PC-3 (cell line): Measurements from ENCODE around the gene SNRNP35. TPM values are rescaled to one million over a fixed set of nuclear protein-coding genes. Genes with fewer than 3 reads are reported as not detected.
A peak's percentile ranks its signal among the peaks of the same experiment; 100 is the strongest.

Source experiments
- ATAC-seq: fragments of 200-7000 bp; cut with Tn5 transposase; 2 replicates; pipeline ENCODE4 v1.9.1; 2020; ENCODE audit warnings: mild to moderate bottlenecking, moderate library complexity
- BruUV-seq: library from RNA; stranded (reverse); fragments of 400-500 nt; replicated peaks from 2 replicates; lab custom pipeline; 2021; lab: Mats Ljungman, UMichigan
- CTCF ChIA-PET: fragments of 300-600 bp; sonication (Branson Sonifier 250); formaldehyde crosslinking; loops from one replicate; lab custom pipeline; 2022; ENCODE audit warnings: antibody characterized with exemption; lab: Charles Lee
- POLR2A ChIA-PET: fragments of 300-600 bp; sonication (Branson Sonifier 250); formaldehyde crosslinking; loops from one replicate; lab custom pipeline; 2022; ENCODE audit warnings: antibody characterized with exemption; ENCODE audit not compliant: unreplicated experiment; lab: Charles Lee
- DNase-seq: peaks from one replicate; pipeline ENCODE4 v3.0.0-alpha.2; 2015
- H2AFZ ChIP-seq: fragments of 300-600 bp; sonication (generic); 2 replicates; pipeline ENCODE4 v1.6.0; 2016; ENCODE audit warnings: antibody characterized with exemption, low read length
- H3F3A ChIP-seq: fragments of 300-600 bp; sonication (generic); one replicate; pipeline ENCODE4 v1.6.0; 2017; ENCODE audit warnings: antibody characterized with exemption, low read length, control low read depth, mild to moderate bottlenecking; ENCODE audit not compliant: unreplicated experiment
- H3K27ac ChIP-seq: fragments of 300-600 bp; sonication (generic); 2 replicates; pipeline ENCODE4 v1.5.1; 2016; ENCODE audit warnings: mild to moderate bottlenecking, low read length
- H3K27me3 ChIP-seq: fragments of 300-600 bp; sonication (generic); 2 replicates; pipeline ENCODE4 v1.6.1; 2016; ENCODE audit warnings: low read length, mixed read lengths
- H3K36me3 ChIP-seq: fragments of 300-600 bp; sonication (generic); 2 replicates; pipeline ENCODE4 v1.6.1; 2016; ENCODE audit warnings: low read depth, mixed run types, low read length, mixed read lengths
- H3K4me1 ChIP-seq: fragments of 300-600 bp; sonication (generic); 2 replicates; pipeline ENCODE4 v1.5.1; 2016; ENCODE audit warnings: low read length; ENCODE audit not compliant: insufficient read depth
- H3K4me2 ChIP-seq: fragments of 300-600 bp; sonication (generic); 2 replicates; pipeline ENCODE4 v1.6.0; 2016; ENCODE audit warnings: low read length
- H3K4me3 ChIP-seq: fragments of 300-600 bp; sonication (generic); 2 replicates; pipeline ENCODE4 v1.5.1; 2016; ENCODE audit warnings: mild to moderate bottlenecking, low read length, mixed read lengths
- H3K79me2 ChIP-seq: fragments of 300-600 bp; sonication (generic); 2 replicates; pipeline ENCODE4 v1.6.1; 2017; ENCODE audit warnings: low read length, mixed read lengths
- H3K9ac ChIP-seq: fragments of 300-600 bp; sonication (generic); 2 replicates; pipeline ENCODE4 v1.6.0; 2016; ENCODE audit warnings: mild to moderate bottlenecking, low read length
- H3K9me2 ChIP-seq: fragments of 300-600 bp; sonication (generic); replicated peaks from 2 replicates; pipeline ENCODE4 v1.6.1; 2016; ENCODE audit warnings: mixed run types, low read length, mixed read lengths
- H3K9me3 ChIP-seq: fragments of 300-600 bp; sonication (generic); 2 replicates; pipeline ENCODE4 v1.6.1; 2016; ENCODE audit warnings: low read length, mixed read lengths
- H4K20me1 ChIP-seq: fragments of 300-600 bp; sonication (generic); 2 replicates; pipeline ENCODE4 v1.6.1; 2016; ENCODE audit warnings: low read length, mixed read lengths
- EZH2 ChIP-seq: fragments of 300-600 bp; sonication (generic); IDR thresholded peaks from one replicate; pipeline ENCODE4 v1.6.1; 2017; ENCODE audit warnings: antibody characterized with exemption, mild to moderate bottlenecking, low read length; ENCODE audit not compliant: unreplicated experiment
- EZH2phosphoT487 ChIP-seq: fragments of 300-600 bp; sonication (generic); IDR thresholded peaks from 2 replicates; pipeline ENCODE4 v1.6.1; 2018; ENCODE audit warnings: mild to moderate bottlenecking, antibody characterized with exemption, low read length, borderline replicate concordance
- intact Hi-C: fragments of 100-400 bp; cut with micrococcal nuclease; formaldehyde crosslinking; loops from 2 replicates; pipeline ENCODE4 v1.9.0; 2023
- total RNA-seq: library from RNA; depleted of rRNA; stranded (reverse); fragments of >200 nt; gene quantifications from 2 replicates; pipeline ENCODE4 v1.2.3, GENCODE V29; 2014
- TF ChIP-seq, protein P1 (sequence below): fragments of 300-600 bp; sonication (generic); conservative IDR thresholded peaks from 2 replicates; pipeline ENCODE4 v1.5.1; 2017; ENCODE audit warnings: antibody characterized with exemption, low read depth, mild to moderate bottlenecking, low read length

The SNRNP35 gene
- total RNA-seq, 1 experiment from 2014 or later: 15.9 TPM

DNA sequence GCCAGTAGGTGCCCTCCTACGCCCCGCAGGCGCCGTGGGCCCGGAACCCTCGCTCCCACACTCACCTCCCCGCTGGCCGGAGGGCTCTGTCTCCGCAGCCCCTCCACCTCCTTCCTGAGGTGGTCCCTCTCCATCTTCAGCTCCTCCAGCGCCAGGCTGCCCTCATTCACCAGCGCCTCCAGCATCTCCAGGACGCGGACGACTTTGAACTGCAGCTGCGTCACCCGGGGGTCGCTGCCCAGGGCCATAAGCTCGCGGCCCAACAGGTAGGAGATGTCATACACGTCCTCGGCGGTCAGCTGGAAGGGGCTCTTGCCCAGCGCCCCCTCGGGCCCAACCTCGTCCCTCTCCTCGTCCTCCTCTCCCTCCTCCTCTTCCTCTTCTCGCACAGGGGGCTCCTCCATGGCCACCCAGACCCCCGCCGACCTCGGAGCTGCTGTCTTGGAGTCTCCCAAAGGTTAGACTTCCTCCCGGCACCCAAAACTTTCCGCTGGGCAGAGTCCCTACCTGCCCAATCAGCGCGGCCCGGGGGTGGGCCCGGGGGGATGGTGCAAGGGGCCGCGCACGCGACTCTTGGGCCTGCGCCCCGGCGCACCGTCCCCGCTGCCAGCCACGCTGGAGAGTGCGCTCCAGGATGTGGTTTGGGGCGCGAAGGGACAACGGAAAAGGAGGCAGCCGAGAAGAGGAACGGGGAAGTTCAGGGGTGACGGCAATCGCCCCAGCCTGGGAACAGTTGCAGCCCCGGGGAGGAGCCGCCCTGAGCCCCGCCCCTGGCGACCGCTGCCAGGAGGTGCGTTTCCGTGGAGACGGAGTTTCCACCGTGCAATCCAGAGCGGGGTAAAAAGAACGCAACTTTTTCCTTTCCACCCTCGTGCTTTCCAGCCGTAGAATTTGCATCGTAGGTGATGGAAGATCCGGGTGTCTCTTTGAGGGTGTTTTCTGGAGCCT lies 21.6 kb upstream of the SNRNP35 start, which contains the start of gene RILPL2:
Gene RILPL2 (minus strand): TSS at position 668 of the 948 bp plus-strand sequence. CDS start 264 bp downstream, at position 404.
- DNase-seq (peak; percentile 64), ATAC-seq (peak; percentile 98)
- intact Hi-C loops: no loop called here
- Histone ChIP-seq H3K4me1 (peaks cover 6% of the 10 kb centered on the region; the same call in 1 of the 2 replicates), H3F3A (no peaks in the 10 kb centered on the region), H3K9me2 (no peaks in the 10 kb centered on the region), H3K36me3 (no peaks in the 10 kb centered on the region), H4K20me1 (no peaks in the 10 kb centered on the region), H3K4me2 (peak within 1 kb of the TSS; percentile 97), H2AFZ (peak within 1 kb of the TSS; percentile 100), H3K9ac (peak within 1 kb of the TSS; percentile 23), H3K9me3 (no peaks in the 10 kb centered on the region), H3K27me3 (no peaks in the 10 kb centered on the region), H3K79me2 (peaks cover 9% of the 10 kb centered on the region), H3K27ac (no peak within 1 kb of the TSS), H3K4me3 (peak within 1 kb of the TSS; percentile 93)
- ChIA-PET POLR2A (no interaction called here), CTCF (no interaction called here)
- BruUV-seq: TSS peak; percentile 70
- TF ChIP-seq EZH2: no peak
- TF ChIP-seq, protein P1, sequence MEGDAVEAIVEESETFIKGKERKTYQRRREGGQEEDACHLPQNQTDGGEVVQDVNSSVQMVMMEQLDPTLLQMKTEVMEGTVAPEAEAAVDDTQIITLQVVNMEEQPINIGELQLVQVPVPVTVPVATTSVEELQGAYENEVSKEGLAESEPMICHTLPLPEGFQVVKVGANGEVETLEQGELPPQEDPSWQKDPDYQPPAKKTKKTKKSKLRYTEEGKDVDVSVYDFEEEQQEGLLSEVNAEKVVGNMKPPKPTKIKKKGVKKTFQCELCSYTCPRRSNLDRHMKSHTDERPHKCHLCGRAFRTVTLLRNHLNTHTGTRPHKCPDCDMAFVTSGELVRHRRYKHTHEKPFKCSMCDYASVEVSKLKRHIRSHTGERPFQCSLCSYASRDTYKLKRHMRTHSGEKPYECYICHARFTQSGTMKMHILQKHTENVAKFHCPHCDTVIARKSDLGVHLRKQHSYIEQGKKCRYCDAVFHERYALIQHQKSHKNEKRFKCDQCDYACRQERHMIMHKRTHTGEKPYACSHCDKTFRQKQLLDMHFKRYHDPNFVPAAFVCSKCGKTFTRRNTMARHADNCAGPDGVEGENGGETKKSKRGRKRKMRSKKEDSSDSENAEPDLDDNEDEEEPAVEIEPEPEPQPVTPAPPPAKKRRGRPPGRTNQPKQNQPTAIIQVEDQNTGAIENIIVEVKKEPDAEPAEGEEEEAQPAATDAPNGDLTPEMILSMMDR: peak; percentile 9; the same call in 1 of the 2 replicates
- no peak for TF ChIP-seq EZH2phosphoT487

DNA sequence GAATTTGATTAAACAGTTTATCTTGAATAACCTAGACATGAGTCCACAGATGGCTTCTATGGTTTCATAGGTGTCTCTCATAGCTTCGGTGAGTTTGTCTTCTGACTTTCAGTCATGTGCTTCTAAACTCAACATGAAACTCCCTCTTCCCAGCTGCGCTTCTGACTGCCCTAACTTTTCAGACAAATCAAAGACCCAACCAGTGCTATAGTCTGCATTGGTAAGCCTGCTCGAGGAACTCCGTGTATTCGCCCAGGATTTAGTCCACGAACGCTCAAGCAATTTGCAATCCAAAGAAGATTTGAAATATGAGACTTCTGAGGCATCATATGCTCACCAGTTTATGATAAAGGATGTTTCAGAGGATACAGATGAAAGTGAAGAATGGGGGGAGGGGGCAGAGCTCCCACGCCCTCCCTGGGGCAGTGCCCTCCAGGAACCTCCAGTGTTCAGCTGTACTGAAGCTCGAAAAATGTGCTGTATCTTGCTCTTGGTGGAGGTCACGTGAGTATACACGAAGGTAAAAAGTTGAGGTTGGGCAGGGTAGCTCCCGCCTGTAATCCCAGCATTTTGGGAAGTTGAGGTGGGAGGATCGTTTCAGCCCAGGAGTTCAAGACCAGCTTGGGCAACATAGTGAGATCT lies 16.3 kb upstream of the SNRNP35 start:
- Histone ChIP-seq H3K9me3 (no peaks in the 10 kb centered on the region), H3K27ac (no peak overlapping the region), H3K4me2 (no peak overlapping the region), H3K27me3 (no peaks in the 10 kb centered on the region), H3K79me2 (no peaks in the 10 kb centered on the region), H3K9me2 (no peaks in the 10 kb centered on the region), H3K9ac (no peak overlapping the region), H3K4me3 (no peak overlapping the region), H3K4me1 (peaks cover 12% of the 10 kb centered on the region; the same call in 1 of the 2 replicates), H2AFZ (no peak overlapping the region), H3K36me3 (no peaks in the 10 kb centered on the region), H3F3A (no peaks in the 10 kb centered on the region), H4K20me1 (no peaks in the 10 kb centered on the region)
- TF ChIP-seq, protein P1: no peak
- TF ChIP-seq EZH2 (no peak), EZH2phosphoT487 (no peak)
- intact Hi-C loops: no loop called here
- ChIA-PET POLR2A (no interaction called here), CTCF (no interaction called here)
- ATAC-seq (no peak), DNase-seq (no peak)
- no TSS peak for BruUV-seq
